Measurements from ENCODE around the gene CLN3. TPM values are rescaled to one million over a fixed set of nuclear protein-coding genes. Genes with fewer than 3 reads are reported as not detected.
"Not testable (repeated sequence)": the region's sequence is repeated elsewhere in the genome, so short reads cannot be mapped to it uniquely, and the experiment has no call there.

Gene CLN3
- total RNA-seq, 2 experiments from 2014 or later: 52.2 to 53.7 TPM

DNA sequence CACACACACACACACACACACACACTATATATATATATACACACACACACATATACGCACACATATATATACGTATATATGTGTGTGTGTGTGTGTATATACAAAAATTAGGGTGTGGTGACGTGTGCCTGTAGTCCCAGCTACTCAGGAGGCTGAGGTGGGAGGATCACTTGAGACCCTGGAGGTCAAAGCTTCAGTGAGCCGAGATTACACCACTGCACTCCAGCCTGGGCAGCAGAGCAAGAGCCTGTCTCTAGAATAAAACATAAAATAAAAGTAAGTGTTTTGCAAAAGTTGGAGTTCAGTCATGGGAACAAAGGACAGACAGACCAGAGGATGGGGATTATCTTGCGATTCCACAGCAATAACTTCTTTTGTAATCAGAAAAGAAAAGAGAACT is 36.1 kb upstream of the CLN3 start:
- H3K27ac Mint-ChIP-seq: no peak overlapping the region
- DNase-seq (no peak), ATAC-seq (no peak)
- no peak overlapping the region for H3K4me3 Mint-ChIP-seq
- H3K9me3 Mint-ChIP-seq (ENCODE audit: insufficient read depth): no peaks in the 10 kb centered on the region
- no peaks in the 10 kb centered on the region for H3K36me3 Mint-ChIP-seq (ENCODE audit: low read depth)
- peaks cover 3% of the 10 kb centered on the region for H3K4me1 Mint-ChIP-seq (ENCODE audit: low read depth)
- H3K27me3 Mint-ChIP-seq (ENCODE audit: low read depth): peaks cover 6% of the 10 kb centered on the region
- ChIA-PET CTCF (interaction anchor here (0.6 kb wide), 1 partner anchor 27 kb away, joined by 3 read pairs; no protein-coding TSS in a partner anchor), POLR2A (no interaction called here)

DNA sequence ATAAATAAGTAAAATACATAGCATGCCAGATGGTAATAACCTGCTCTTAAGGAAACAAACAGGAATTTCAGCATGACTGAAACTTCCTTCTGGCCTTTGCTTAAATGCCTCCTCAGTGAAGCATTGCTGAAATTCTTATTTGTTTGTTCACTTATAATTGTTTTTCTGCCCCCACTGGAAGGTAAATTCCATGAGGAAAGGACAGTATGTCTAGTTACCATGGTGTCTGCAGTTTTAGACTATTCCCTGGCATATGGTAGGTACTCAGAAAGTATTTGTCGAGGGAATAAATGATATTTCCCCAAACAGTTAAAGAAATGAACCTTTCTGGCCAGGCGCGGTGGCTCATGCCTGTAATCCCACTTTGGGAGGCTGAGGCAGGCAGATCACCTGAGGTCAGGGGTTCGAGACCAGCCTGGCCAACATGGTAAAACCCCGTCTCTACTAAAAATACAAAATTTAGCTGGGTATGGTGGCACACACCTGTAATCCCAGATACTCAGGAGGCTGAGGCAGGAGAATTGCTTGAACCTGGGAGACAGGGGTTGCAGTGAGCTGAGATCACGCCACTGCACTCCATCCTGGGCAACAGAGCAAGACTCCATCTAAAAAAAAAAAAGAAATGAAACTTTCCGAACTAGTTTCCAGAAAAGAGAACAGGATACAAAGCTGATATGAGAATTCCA is 35.4 kb upstream of the CLN3 start:
- POLR2A ChIA-PET; H3K27me3 Mint-ChIP-seq (ENCODE audit: low read depth); H3K9me3 Mint-ChIP-seq (ENCODE audit: insufficient read depth); H3K36me3 Mint-ChIP-seq (ENCODE audit: low read depth); H3K27ac Mint-ChIP-seq; H3K4me1 Mint-ChIP-seq (ENCODE audit: low read depth); DNase-seq; ATAC-seq; H3K4me3 Mint-ChIP-seq: not testable (repeated sequence)
- CTCF ChIA-PET: interaction anchor here (0.6 kb wide), 1 partner anchor 26 kb away, joined by 3 read pairs; no protein-coding TSS in a partner anchor

DNA sequence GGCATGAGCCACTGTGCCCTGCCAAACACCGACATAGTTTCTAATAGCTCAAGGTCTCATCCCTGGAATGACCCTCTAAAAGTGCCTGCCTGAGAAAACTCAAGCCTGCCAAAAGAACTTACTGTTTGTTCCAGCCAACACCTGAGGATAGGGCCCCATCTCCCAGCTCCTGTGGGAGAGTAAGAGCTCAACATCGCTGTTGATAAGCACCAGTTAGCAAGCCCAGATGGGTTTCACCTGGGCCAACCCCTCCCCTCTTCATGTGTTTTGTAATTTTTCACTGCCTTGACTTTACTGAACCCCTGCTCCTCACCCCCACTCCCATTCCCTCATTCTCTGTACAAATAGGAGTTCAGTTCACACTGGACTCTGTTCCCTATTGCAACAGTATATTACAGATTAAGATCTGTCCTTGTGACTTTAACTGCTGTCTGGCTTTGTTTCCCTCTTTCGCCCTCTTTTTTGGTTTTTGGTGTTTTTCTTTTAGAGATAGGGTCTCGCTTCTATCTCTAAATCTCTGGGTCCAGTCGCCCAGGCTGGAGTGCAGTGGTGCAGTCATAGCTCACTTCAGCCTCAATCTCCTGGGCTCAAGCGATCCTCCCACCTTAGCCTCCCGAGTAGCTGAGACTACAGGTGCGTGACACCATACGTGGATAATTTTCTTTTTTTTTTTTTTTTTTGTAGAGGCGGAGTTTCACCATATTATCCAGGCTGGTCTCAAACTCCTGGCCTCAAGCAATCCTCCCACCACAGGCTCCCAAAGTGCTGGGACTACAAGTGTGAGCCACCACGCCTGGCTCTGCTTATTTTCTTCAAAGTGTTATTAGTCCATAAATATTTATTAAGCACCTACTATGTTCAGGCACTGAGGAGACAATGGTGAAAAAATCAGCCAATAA is 34.6 kb upstream of the CLN3 start:
- Mint-ChIP-seq H3K4me1 (ENCODE audit: low read depth) (peaks cover 3% of the 10 kb centered on the region), H3K36me3 (ENCODE audit: low read depth) (no peaks in the 10 kb centered on the region), H3K4me3 (no peak overlapping the region), H3K27ac (no peak overlapping the region), H3K9me3 (ENCODE audit: insufficient read depth) (no peaks in the 10 kb centered on the region), H3K27me3 (ENCODE audit: low read depth) (peaks cover 6% of the 10 kb centered on the region)
- DNase-seq: no peak
- no peak for ATAC-seq
- CTCF ChIA-PET: no interaction called here
- POLR2A ChIA-PET: interaction anchor here (1.1 kb wide), 1 partner anchor 33 kb away, joined by 3 read pairs; no protein-coding TSS in a partner anchor

DNA sequence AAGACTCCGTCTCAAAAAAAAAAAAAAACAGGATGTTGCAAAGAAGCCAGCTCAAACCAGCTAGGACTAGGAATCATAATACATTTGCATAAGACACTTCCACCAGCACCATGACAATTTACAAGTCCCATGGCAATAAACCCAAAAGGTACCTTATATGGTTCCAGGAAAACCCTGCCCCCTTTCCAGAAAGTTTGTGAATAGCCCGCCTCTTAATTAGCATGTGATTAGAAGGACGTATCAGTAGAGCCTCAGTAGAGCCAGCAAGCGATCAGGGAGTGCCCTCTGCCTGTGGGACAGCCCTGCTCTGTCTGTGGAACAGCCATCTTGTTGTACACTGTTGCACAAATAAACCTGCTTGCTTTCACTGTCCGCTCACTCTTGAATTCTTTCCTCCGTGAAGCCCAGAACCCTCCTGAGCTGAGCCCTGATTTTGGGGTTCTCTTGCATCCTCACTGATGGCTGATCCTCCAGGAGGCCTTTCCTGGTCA is 32.9 kb upstream of the CLN3 start:
- Mint-ChIP-seq H3K27me3 (ENCODE audit: low read depth) (peaks cover 6% of the 10 kb centered on the region), H3K27ac (no peak overlapping the region), H3K4me3 (no peak overlapping the region), H3K4me1 (ENCODE audit: low read depth) (peaks cover 3% of the 10 kb centered on the region), H3K36me3 (ENCODE audit: low read depth) (no peaks in the 10 kb centered on the region), H3K9me3 (ENCODE audit: insufficient read depth) (no peaks in the 10 kb centered on the region)
- CTCF ChIA-PET: no interaction called here
- POLR2A ChIA-PET: no interaction called here
- no peak for ATAC-seq
- no peak for DNase-seq

DNA sequence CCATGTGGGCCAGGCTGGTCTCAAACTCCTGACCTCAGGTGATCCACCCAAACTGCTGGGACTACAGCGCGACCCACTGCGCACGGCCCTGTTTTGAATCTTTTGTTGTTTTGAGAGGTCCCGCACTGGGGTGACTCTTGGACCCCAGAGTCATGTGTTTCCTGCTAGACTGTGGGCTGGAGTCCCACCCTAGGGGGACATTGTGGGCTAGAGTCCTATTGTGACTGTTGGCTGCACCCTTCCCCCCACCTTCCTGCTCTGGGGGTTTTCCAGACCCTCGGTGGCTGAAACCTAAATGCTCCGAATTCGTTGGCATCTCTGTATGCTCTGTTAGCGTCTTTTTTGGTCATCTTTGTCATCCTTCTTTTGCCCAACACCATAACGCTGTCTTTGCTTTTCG is 30.9 kb upstream of the CLN3 start:
- Mint-ChIP-seq H3K27me3 (ENCODE audit: low read depth) (peaks cover 6% of the 10 kb centered on the region), H3K9me3 (ENCODE audit: insufficient read depth) (no peaks in the 10 kb centered on the region), H3K27ac (no peak overlapping the region), H3K4me3 (no peak overlapping the region), H3K36me3 (ENCODE audit: low read depth) (no peaks in the 10 kb centered on the region), H3K4me1 (ENCODE audit: low read depth) (peaks cover 3% of the 10 kb centered on the region)
- POLR2A ChIA-PET: no interaction called here
- CTCF ChIA-PET: no interaction called here
- DNase-seq (no peak), ATAC-seq (no peak)

DNA sequence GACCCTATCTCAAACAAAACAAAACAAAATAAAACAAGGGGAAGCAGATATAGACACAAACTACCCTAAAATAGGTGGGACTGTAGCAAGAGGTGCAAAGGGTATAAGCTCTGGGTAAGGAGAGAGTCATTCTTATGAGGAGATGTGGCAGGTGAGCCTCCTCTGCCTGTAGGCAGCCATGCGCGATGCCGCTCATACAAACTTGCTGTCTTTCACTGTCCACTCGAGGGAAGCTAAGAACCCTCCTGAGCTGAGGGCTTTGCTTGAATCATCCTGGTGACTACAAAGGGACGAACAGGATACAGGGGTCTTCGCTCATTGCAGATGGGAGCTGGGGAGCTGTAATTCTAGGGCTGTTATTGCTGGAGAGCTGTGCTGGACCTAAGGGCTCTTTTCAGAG is 29.6 kb upstream of the CLN3 start:
- Mint-ChIP-seq H3K4me3 (no peak overlapping the region), H3K36me3 (ENCODE audit: low read depth) (no peaks in the 10 kb centered on the region), H3K27ac (no peak overlapping the region), H3K4me1 (ENCODE audit: low read depth) (peaks cover 3% of the 10 kb centered on the region), H3K27me3 (ENCODE audit: low read depth) (peaks cover 4% of the 10 kb centered on the region), H3K9me3 (ENCODE audit: insufficient read depth) (no peaks in the 10 kb centered on the region)
- ATAC-seq (no peak), DNase-seq (no peak)
- CTCF ChIA-PET: interaction anchor here (1.7 kb wide), 1 partner anchor 13 kb away, joined by 6 read pairs; no protein-coding TSS in a partner anchor
- POLR2A ChIA-PET: no interaction called here

DNA sequence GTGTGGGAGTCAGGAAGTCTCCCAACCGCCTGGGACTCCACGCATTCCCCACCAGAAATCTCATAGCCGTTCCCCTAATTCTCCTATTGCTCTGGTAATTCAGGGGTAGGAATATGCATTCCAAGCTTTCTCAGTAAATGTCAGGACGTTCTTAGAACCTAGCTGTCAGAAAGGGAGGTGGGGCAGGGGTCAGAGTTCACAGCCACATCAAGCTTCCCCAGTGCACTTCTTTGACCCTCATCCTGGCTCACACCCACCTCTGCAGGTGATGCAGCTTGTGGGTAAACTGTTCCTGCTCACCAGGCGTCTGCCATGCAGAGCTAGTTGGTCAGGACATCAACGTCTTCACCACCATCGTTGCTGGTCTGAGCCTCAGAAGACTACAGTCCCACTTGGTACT is 28.8 kb upstream of the CLN3 start:
- CTCF ChIA-PET: interaction anchor here (1.7 kb wide), 1 partner anchor 14 kb away, joined by 6 read pairs; no protein-coding TSS in a partner anchor

DNA sequence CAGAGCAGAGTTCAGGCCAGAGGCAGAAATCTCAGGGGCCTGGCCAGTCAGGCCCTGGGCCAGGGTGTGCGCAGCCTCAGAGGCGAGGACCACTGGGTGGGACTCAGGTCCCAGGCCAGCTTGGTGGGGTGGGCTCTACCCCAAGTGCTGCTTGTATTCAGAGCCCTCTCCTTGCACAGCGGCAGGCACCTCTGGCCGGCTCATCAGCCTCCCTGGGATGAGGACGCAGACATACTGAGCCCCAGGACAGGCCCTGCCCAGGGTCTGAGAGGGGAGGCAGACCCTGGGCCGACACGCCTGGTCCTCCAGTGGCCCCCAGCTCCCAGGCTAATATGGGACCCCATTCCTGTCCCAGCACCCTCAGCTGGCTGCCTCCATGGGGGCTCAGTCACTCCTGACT is 22.4 kb upstream of the CLN3 start:
- H3K27ac Mint-ChIP-seq: no peak overlapping the region
- CTCF ChIA-PET: no interaction called here
- POLR2A ChIA-PET: interaction anchor here (0.7 to 1.1 kb wide), 2 partner anchors 19 to 20 kb away, joined by 3 read pairs; partner anchors contain the start of gene APOBR

More for the DNA sequence above, 28.8 kb upstream of the CLN3 start:
- POLR2A ChIA-PET: no interaction called here
- no peaks in the 10 kb centered on the region for H3K36me3 Mint-ChIP-seq (ENCODE audit: low read depth)
- no peaks in the 10 kb centered on the region for H3K9me3 Mint-ChIP-seq (ENCODE audit: insufficient read depth)
- H3K4me1 Mint-ChIP-seq (ENCODE audit: low read depth): peaks cover 3% of the 10 kb centered on the region
- no peak for DNase-seq
- no peak overlapping the region for H3K4me3 Mint-ChIP-seq
- H3K27me3 Mint-ChIP-seq (ENCODE audit: low read depth): no peaks in the 10 kb centered on the region
- H3K27ac Mint-ChIP-seq: no peak overlapping the region
- ATAC-seq: no peak

DNA sequence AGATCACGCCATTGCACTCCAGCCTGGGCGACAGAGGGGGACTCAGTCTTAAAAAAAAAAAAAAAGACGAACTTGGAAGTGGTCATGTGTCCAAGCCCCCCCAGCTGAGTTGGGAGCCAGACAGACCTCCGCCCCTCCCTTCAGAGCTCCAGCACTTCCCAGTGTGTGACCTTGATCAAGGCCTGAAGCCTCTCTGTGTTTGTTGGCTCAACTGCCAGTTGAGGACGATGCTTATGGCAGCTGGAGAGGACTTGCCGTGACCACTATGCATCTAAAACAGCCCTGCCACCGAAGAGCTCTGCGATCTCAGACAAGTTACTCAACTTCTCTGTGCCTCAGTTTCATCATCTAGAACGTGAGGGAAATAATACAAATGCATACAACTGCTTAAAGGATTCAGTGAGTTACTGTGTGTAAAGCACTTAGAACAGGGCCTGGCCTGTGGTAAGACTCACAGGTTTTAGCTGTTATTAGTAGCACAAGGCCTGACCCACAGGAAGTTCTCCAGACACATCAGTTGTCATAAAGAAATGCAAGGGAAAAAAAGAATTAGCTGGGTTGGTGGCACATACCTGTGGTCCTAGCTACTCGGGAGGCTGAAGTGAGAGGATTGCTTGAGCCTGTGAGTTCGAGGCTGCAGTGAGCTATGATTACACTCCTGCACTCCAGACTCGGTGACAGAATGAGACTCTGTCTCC is 21.8 kb upstream of the CLN3 start:
- H3K4me1 Mint-ChIP-seq (ENCODE audit: low read depth): peaks cover 17% of the 10 kb centered on the region

More for the DNA sequence above, 22.4 kb upstream of the CLN3 start:
- no peak overlapping the region for H3K4me3 Mint-ChIP-seq
- H3K27me3 Mint-ChIP-seq (ENCODE audit: low read depth): no peaks in the 10 kb centered on the region
- peaks cover 17% of the 10 kb centered on the region for H3K4me1 Mint-ChIP-seq (ENCODE audit: low read depth)
- no peaks in the 10 kb centered on the region for H3K36me3 Mint-ChIP-seq (ENCODE audit: low read depth)
- ATAC-seq (no peak), DNase-seq (no peak)
- H3K9me3 Mint-ChIP-seq (ENCODE audit: insufficient read depth): no peaks in the 10 kb centered on the region

DNA sequence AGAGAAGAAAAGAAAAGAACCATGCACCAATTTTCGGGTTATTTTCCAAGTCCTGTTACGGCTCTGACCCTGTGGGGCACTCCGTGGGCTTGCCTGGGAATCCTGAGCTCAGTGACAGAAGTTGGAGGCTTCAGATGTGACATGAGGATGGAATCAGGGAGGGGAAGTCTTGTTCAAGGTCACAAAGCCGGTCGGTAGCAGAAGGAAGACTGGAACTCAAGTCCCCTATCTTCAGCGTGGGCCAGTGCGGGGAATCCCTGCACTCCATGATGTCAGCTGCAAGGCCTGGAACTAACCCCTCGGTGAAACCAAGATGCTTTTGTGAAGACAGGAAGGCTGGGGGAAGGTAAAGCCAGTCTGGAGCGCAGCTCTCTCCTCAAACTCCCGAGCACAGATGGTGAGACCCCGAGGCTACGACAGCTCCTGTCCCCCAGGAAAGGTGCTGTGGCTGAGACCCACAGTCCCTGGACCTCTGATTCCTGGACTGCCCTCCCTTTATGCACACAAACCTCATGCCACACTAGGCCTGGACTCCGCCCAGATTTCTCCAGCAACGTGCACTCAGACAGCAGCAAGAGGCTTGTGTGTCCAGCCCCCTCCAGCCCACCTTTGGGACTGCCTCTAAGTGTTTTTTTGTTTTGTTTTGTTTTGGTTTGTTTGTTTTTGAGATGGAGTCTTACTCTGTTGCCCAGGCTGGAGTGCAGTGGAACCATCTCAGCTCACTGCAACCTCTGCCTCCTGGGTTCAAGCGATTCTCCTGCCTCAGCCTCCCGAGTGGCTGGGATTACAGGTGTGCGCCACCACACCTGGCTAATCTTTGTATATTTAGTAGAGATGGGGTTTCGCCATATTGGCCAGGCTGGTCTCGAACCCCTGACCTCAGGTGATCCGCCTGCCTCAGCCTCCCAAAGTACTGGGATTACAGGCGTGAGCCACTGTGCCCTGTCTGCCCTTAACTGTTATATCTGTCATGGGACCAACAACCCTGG is 20.2 kb upstream of the CLN3 start:
- Mint-ChIP-seq H3K4me3 (no peak overlapping the region), H3K27ac (no peak overlapping the region), H3K36me3 (ENCODE audit: low read depth) (no peaks in the 10 kb centered on the region), H3K9me3 (ENCODE audit: insufficient read depth) (no peaks in the 10 kb centered on the region), H3K4me1 (ENCODE audit: low read depth) (peaks cover 30% of the 10 kb centered on the region), H3K27me3 (ENCODE audit: low read depth) (no peaks in the 10 kb centered on the region)
- CTCF ChIA-PET: interaction anchor here (1.3 kb wide), 1 partner anchor 23 kb away, joined by 3 read pairs; no protein-coding TSS in a partner anchor
- POLR2A ChIA-PET: no interaction called here
- DNase-seq: no peak
- ATAC-seq: no peak

More for the DNA sequence above, 21.8 kb upstream of the CLN3 start:
- POLR2A ChIA-PET: interaction anchor here (0.7 to 1.1 kb wide), 2 partner anchors 19 to 20 kb away, joined by 3 read pairs; partner anchors contain the start of gene APOBR
- H3K9me3 Mint-ChIP-seq (ENCODE audit: insufficient read depth): no peaks in the 10 kb centered on the region
- no peaks in the 10 kb centered on the region for H3K27me3 Mint-ChIP-seq (ENCODE audit: low read depth)
- no peak overlapping the region for H3K4me3 Mint-ChIP-seq
- H3K36me3 Mint-ChIP-seq (ENCODE audit: low read depth): no peaks in the 10 kb centered on the region
- ATAC-seq (no peak), DNase-seq (no peak)
- H3K27ac Mint-ChIP-seq: peak overlapping the region; percentile 61
- CTCF ChIA-PET: no interaction called here

DNA sequence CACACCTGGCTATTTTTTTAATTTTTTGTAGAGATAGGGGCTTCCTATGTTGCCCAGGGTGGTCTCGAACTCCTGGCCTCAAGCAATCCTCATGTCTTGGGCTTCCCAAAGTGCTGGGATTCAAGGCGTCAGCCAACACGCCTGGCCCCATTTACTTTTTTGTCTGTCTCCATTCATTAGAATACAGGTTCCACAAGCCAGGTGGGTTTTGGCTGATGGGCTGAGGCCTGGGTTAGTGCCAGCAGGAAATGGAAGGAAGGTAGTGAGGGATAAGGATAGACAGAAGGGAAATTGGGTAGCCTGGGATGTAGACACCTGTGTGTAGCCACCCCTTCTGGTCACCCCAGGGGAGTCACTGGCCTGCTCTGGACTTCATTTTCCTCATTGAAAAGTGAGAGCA is 19.2 kb upstream of the CLN3 start:
- CTCF ChIA-PET: interaction anchor here (1.3 kb wide), 1 partner anchor 24 kb away, joined by 3 read pairs; no protein-coding TSS in a partner anchor

More for the DNA sequence above, 19.2 kb upstream of the CLN3 start:
- Mint-ChIP-seq H3K4me1 (ENCODE audit: low read depth) (peaks cover 37% of the 10 kb centered on the region), H3K9me3 (ENCODE audit: insufficient read depth) (no peaks in the 10 kb centered on the region), H3K27me3 (ENCODE audit: low read depth) (peaks cover 5% of the 10 kb centered on the region), H3K27ac (no peak overlapping the region), H3K4me3 (no peak overlapping the region), H3K36me3 (ENCODE audit: low read depth) (no peaks in the 10 kb centered on the region)
- DNase-seq: no peak
- POLR2A ChIA-PET: no interaction called here
- ATAC-seq: no peak

Measured in activated CD8-positive, alpha-beta T cell treated with anti-CD3 and anti-CD28 coated beads, Interleukin-2, amount 10 ng/mL, durations not matched to agents 7 days and 5 days (primary cell).